SK-N-SH (cell line): ENCODE results near the gene GALNTL6.

Experiments
- CHD2 ChIP-seq: fragments of 150-350 bp; IDR thresholded peaks from 2 replicates; pipeline ENCODE4 v1.6.1; 2018; ENCODE audit warnings: low read length; ENCODE audit not compliant: partially characterized antibody
- EZH2phosphoT487 ChIP-seq: fragments of 200-600 bp; sonication (generic); IDR thresholded peaks from 2 replicates; pipeline ENCODE4 v1.6.1; 2017; ENCODE audit warnings: low read depth, mixed run types, mild to moderate bottlenecking, antibody characterized with exemption, moderate library complexity, borderline replicate concordance
- GABPA ChIP-seq: IDR thresholded peaks from 2 replicates; pipeline ENCODE4 v1.4.0; 2012; ENCODE audit warnings: low read depth, mild to moderate bottlenecking
- GATA2 ChIP-seq: sonication (generic); formaldehyde crosslinking; IDR thresholded peaks from 2 replicates; pipeline ENCODE4 v1.5.0; 2020; ENCODE audit warnings: mild to moderate bottlenecking, missing genetic modification reagents
- MAX ChIP-seq: IDR thresholded peaks from 2 replicates; pipeline ENCODE4 v1.4.0; 2012; ENCODE audit warnings: low read depth
- NRF1 ChIP-seq: IDR thresholded peaks from 2 replicates; pipeline ENCODE4 v1.6.1; 2012; ENCODE audit warnings: low read depth, mild to moderate bottlenecking, low read length
- POLR2AphosphoS5 ChIP-seq: IDR thresholded peaks from 2 replicates; pipeline ENCODE4 v1.6.1; 2012; ENCODE audit warnings: low read depth, low read length
- RCOR1 ChIP-seq: fragments of 150-350 bp; IDR thresholded peaks from 2 replicates; pipeline ENCODE4 v1.6.1; 2017; ENCODE audit warnings: antibody characterized with exemption, low read length
- TCF12 ChIP-seq: IDR thresholded peaks from 2 replicates; pipeline ENCODE4 v1.4.0; 2012
- TF ChIP-seq, protein P1 (sequence below): fragments of 200-600 bp; sonication (generic); IDR thresholded peaks from 2 replicates; pipeline ENCODE4 v1.6.1; 2017; ENCODE audit warnings: antibody characterized with exemption, mild to moderate bottlenecking, moderate library complexity
- TF ChIP-seq, protein P2 (sequence below): IDR thresholded peaks from 2 replicates; pipeline ENCODE4 v1.6.1; 2012; ENCODE audit warnings: mild to moderate bottlenecking, low read depth, low read length, moderate library complexity

- TF ChIP-seq MAX, result no peak
- no peak for TF ChIP-seq NRF1
- TF ChIP-seq, protein P1, sequence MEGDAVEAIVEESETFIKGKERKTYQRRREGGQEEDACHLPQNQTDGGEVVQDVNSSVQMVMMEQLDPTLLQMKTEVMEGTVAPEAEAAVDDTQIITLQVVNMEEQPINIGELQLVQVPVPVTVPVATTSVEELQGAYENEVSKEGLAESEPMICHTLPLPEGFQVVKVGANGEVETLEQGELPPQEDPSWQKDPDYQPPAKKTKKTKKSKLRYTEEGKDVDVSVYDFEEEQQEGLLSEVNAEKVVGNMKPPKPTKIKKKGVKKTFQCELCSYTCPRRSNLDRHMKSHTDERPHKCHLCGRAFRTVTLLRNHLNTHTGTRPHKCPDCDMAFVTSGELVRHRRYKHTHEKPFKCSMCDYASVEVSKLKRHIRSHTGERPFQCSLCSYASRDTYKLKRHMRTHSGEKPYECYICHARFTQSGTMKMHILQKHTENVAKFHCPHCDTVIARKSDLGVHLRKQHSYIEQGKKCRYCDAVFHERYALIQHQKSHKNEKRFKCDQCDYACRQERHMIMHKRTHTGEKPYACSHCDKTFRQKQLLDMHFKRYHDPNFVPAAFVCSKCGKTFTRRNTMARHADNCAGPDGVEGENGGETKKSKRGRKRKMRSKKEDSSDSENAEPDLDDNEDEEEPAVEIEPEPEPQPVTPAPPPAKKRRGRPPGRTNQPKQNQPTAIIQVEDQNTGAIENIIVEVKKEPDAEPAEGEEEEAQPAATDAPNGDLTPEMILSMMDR, result no peak
- TF ChIP-seq, protein P2, sequence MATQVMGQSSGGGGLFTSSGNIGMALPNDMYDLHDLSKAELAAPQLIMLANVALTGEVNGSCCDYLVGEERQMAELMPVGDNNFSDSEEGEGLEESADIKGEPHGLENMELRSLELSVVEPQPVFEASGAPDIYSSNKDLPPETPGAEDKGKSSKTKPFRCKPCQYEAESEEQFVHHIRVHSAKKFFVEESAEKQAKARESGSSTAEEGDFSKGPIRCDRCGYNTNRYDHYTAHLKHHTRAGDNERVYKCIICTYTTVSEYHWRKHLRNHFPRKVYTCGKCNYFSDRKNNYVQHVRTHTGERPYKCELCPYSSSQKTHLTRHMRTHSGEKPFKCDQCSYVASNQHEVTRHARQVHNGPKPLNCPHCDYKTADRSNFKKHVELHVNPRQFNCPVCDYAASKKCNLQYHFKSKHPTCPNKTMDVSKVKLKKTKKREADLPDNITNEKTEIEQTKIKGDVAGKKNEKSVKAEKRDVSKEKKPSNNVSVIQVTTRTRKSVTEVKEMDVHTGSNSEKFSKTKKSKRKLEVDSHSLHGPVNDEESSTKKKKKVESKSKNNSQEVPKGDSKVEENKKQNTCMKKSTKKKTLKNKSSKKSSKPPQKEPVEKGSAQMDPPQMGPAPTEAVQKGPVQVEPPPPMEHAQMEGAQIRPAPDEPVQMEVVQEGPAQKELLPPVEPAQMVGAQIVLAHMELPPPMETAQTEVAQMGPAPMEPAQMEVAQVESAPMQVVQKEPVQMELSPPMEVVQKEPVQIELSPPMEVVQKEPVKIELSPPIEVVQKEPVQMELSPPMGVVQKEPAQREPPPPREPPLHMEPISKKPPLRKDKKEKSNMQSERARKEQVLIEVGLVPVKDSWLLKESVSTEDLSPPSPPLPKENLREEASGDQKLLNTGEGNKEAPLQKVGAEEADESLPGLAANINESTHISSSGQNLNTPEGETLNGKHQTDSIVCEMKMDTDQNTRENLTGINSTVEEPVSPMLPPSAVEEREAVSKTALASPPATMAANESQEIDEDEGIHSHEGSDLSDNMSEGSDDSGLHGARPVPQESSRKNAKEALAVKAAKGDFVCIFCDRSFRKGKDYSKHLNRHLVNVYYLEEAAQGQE, result no peak
- TF ChIP-seq POLR2AphosphoS5, result no peak
- TF ChIP-seq TCF12, result no peak
- TF ChIP-seq GATA2 (CRISPR knock-in tag), result no peak
- no peak for TF ChIP-seq RCOR1
- TF ChIP-seq GABPA, result no peak
- no peak for TF ChIP-seq CHD2
- TF ChIP-seq EZH2phosphoT487, result no peak
Observed at GRCh38 chr4:172982151-172982590, 1169.0 kb downstream of the GALNTL6 start.
